ENCODE measurements around the gene SERGEF. TPM values are rescaled to one million over a fixed set of nuclear protein-coding genes. Genes with fewer than 3 reads are reported as not detected.

Gene SERGEF
- total RNA-seq, 4 donors from 2014 or later: 17.1 to 39.3 (median 33.1) TPM

GRCh38 chr11:17781221-17781620 is 231.6 kb downstream of the SERGEF start:
- H3K4me3 ChIP-seq (ENCODE audit: low read depth, poor library complexity, severe bottlenecking): no peak overlapping the region
- WGBS, 2 donors: 46 to 51% methylated on average over 11 to 12 of the region's 12 CpGs
- DNase-seq (ENCODE audit: low spot score in 2 of 2): peak; percentile 24 to 78
- intact Hi-C loops (cut with DNase I; ENCODE audit: low total_unique reads): no loop called here
- TF ChIP-seq, protein P1, sequence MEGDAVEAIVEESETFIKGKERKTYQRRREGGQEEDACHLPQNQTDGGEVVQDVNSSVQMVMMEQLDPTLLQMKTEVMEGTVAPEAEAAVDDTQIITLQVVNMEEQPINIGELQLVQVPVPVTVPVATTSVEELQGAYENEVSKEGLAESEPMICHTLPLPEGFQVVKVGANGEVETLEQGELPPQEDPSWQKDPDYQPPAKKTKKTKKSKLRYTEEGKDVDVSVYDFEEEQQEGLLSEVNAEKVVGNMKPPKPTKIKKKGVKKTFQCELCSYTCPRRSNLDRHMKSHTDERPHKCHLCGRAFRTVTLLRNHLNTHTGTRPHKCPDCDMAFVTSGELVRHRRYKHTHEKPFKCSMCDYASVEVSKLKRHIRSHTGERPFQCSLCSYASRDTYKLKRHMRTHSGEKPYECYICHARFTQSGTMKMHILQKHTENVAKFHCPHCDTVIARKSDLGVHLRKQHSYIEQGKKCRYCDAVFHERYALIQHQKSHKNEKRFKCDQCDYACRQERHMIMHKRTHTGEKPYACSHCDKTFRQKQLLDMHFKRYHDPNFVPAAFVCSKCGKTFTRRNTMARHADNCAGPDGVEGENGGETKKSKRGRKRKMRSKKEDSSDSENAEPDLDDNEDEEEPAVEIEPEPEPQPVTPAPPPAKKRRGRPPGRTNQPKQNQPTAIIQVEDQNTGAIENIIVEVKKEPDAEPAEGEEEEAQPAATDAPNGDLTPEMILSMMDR (IDR thresholded peaks at IDR 0.05): no peak
- TF ChIP-seq POLR2A (IDR thresholded peaks at IDR 0.05): no peak

DNA sequence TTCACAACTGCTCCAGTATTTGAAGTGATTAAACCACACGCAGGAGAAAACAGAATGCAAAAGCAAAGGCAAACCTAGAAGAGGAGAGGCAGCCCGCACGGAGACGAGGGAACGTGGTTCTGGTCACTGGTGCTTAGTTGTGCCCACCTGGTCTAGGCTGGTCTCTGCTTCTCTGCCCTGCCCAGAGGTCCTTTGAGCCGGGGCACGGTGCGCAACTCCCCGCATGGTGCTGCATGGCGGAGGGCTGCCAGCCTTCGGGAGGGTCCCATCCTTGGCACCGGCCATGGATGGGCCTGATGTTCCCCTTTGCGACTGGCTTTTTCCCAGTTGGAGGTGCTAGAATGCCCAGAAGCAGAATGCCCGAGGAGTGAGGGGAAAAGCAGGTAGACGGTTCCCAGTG is 232.2 kb downstream of the SERGEF start:
- TF ChIP-seq POLR2A (IDR thresholded peaks at IDR 0.05): no peak
- TF ChIP-seq, protein P1 (IDR thresholded peaks at IDR 0.05): no peak
- 86 to 88% methylated on average over 15 of the region's 15 CpGs for WGBS, 2 donors
- H3K4me3 ChIP-seq (ENCODE audit: low read depth, poor library complexity, severe bottlenecking): no peak overlapping the region
- no peak for DNase-seq (ENCODE audit: low spot score in 2 of 2)
- intact Hi-C loops (cut with DNase I; ENCODE audit: low total_unique reads): no loop called here

DNA sequence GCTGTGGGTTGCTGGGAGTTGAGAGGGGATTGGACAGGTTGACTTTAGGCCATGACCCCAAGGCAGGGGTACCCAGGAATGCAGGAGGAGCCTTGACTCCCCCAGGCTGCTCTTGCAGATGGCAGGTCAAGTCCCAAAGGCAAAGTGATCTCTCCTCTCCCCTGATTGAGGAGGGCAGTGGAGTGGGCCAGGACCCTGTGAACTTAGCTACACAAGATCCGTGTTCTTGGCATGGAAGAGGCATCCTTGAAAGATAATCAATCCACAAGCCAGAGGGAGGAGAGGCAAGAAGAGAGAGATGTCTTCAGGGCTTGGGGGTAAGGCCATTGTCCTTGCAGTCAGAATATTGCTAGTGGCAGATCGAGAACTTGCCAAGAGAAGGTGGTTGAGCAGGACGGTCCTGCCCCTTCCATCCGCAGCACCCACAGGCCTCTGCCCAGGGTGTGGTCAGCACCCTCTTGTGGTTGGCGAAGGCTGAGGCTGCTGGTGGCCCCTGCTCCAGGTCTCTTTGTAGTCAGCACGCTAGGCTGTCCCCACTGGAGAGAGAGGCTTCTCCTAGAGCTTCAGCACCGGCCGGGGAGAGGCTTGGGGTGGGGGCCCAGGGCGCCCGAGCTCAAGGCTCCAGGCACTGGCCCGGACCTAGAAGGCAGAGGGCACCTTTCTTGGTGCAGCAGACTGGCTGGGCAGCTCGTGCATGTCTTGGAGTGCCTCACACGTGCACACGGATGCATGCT is 232.8 kb downstream of the SERGEF start:
- no peak overlapping the region for H3K4me3 ChIP-seq (ENCODE audit: low read depth, poor library complexity, severe bottlenecking)
- 83 to 85% methylated on average over 14 of the region's 14 CpGs for WGBS, 2 donors
- no peak for TF ChIP-seq POLR2A (IDR thresholded peaks at IDR 0.05)
- TF ChIP-seq, protein P1 (IDR thresholded peaks at IDR 0.05): no peak
- peak in 1 of 2 donors; percentile 81 for DNase-seq (ENCODE audit: low spot score in 2 of 2)
- intact Hi-C loops (cut with DNase I; ENCODE audit: low total_unique reads): no loop called here

- TF ChIP-seq, protein P1 (IDR thresholded peaks at IDR 0.05): no peak
- no peak for TF ChIP-seq POLR2A (IDR thresholded peaks at IDR 0.05)
- intact Hi-C loops (cut with DNase I; ENCODE audit: low total_unique reads): no loop called here
- 94% methylated on average over 40 of the region's 40 CpGs for WGBS, 2 donors
- DNase-seq (ENCODE audit: low spot score in 2 of 2): no peak
- H3K4me3 ChIP-seq (ENCODE audit: low read depth, poor library complexity, severe bottlenecking): no peak overlapping the region
Measured at GRCh38 chr11:17778956-17779860, 233.6 kb downstream of the SERGEF start.

DNA sequence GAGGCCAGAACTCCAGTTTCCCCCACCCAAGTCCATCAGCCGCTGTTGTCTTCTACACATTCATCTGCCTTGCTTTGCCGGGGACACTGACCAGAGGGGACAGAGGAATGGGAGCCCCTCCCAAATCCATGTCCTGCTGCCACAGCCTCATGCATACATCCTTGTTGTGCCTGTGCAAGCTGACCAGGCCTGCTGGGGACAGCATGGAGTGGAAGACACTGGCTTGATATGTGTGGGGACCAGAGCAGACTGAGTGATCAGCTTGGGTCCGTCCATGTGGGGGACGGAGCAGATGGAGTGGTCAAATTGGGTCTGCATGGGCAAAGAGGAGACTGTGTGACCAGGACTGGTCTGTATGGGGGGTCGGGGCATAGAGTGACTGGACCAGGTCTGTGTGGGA is 234.5 kb downstream of the SERGEF start:
- WGBS, 2 donors: 96 to 99% methylated on average over 5 of the region's 5 CpGs
- no peak for DNase-seq (ENCODE audit: low spot score in 2 of 2)
- intact Hi-C loops (cut with DNase I; ENCODE audit: low total_unique reads): no loop called here
- H3K4me3 ChIP-seq (ENCODE audit: low read depth, poor library complexity, severe bottlenecking): no peak overlapping the region
- TF ChIP-seq POLR2A (IDR thresholded peaks at IDR 0.05): no peak
- TF ChIP-seq, protein P1 (IDR thresholded peaks at IDR 0.05): no peak
